Islet precursor cell (in vitro differentiated cells): ENCODE data around the gene EPHX1.
"Not testable (repeated sequence)": the region's sequence is repeated elsewhere in the genome, so short reads cannot be mapped to it uniquely, and the experiment has no call there.

ENCODE experiments used
- DNase-seq: peaks from one replicate; pipeline ENCODE4 v3.0.0-alpha.2; 2018

Gene EPHX1

GRCh38 chr1:225883616-225884265 lies 73.8 kb downstream of the EPHX1 start:
- peak; percentile 44 for DNase-seq

- DNase-seq: no peak
Observed at GRCh38 chr1:225885336-225885735, 75.4 kb downstream of the EPHX1 start.

GRCh38 chr1:225886159-225887029 lies 76.5 kb downstream of the EPHX1 start:
- DNase-seq: no peak

GRCh38 chr1:225887030-225887314 lies 77.0 kb downstream of the EPHX1 start:
- no peak for DNase-seq

GRCh38 chr1:225887554-225888288 lies 77.8 kb downstream of the EPHX1 start:
- DNase-seq: not testable (repeated sequence)

- DNase-seq: no peak
Observed at GRCh38 chr1:225888289-225888897, 78.5 kb downstream of the EPHX1 start.

- DNase-seq: peak; percentile 87
Observed at GRCh38 chr1:225888898-225889601, 79.1 kb downstream of the EPHX1 start, which contains the start of gene LEFTY1. TSS of gene LEFTY1 (minus strand) at chr1:225889146. CDS start at chr1:225889066, 80 bp downstream.

GRCh38 chr1:225889743-225890142 lies 79.8 kb downstream of the EPHX1 start:
- no peak for DNase-seq

- no peak for DNase-seq
Observed at GRCh38 chr1:225890346-225891228, 80.7 kb downstream of the EPHX1 start.

GRCh38 chr1:225891229-225891972 lies 81.5 kb downstream of the EPHX1 start:
- peak; percentile 87 for DNase-seq

GRCh38 chr1:225892307-225892706 lies 82.4 kb downstream of the EPHX1 start:
- DNase-seq: no peak
